ENCODE data around the gene BAIAP2. TPM values are rescaled to one million over a fixed set of nuclear protein-coding genes. Genes with fewer than 3 reads are reported as not detected.
"Not testable (repeated sequence)": the region's sequence is repeated elsewhere in the genome, so short reads cannot be mapped to it uniquely, and the experiment has no call there.

The BAIAP2 gene
- total RNA-seq, 1 experiment from 2014 or later, result 67.0 TPM

- ChIA-PET CTCF (interaction anchor here (1.0 to 1.7 kb wide), 2 partner anchors 56 to 341 kb away, joined by 4 to 7 read pairs; no protein-coding TSS in a partner anchor), POLR2A (interaction anchor here (1.2 kb wide), 1 partner anchor 10 kb away, joined by 4 read pairs; no protein-coding TSS in a partner anchor)
- no peak for DNase-seq (ENCODE audit: unreplicated experiment)
- H3K4me3 Mint-ChIP-seq (ENCODE audit: unreplicated experiment), result no peak overlapping the region
- no peak for TF ChIP-seq CTCF (IDR thresholded peaks at IDR 0.05; ENCODE audit: unreplicated experiment)
- H3K9me3 Mint-ChIP-seq (ENCODE audit: unreplicated experiment), result no peaks in the 10 kb centered on the region
- intact Hi-C loops (cut with micrococcal nuclease), result no loop called here
- no peaks in the 10 kb centered on the region for H3K36me3 Mint-ChIP-seq (ENCODE audit: insufficient read depth, unreplicated experiment)
- H3K27ac Mint-ChIP-seq (ENCODE audit: low read depth, unreplicated experiment), result no peak overlapping the region
- H3K4me1 Mint-ChIP-seq (ENCODE audit: insufficient read depth, unreplicated experiment), result no peaks in the 10 kb centered on the region
- no TSS peak for BruUV-seq (replicated peaks)
- H3K27me3 Mint-ChIP-seq (ENCODE audit: insufficient read depth, unreplicated experiment), result peaks cover 1% of the 10 kb centered on the region
These were observed 109.5 kb downstream of the BAIAP2 start for GRCh38 chr17:81144423-81144781.

GRCh38 chr17:81146208-81146607 lies 111.3 kb downstream of the BAIAP2 start:
- H3K4me1 Mint-ChIP-seq (ENCODE audit: insufficient read depth, unreplicated experiment); H3K4me3 Mint-ChIP-seq (ENCODE audit: unreplicated experiment); DNase-seq (ENCODE audit: unreplicated experiment); H3K27ac Mint-ChIP-seq (ENCODE audit: low read depth, unreplicated experiment); H3K36me3 Mint-ChIP-seq (ENCODE audit: insufficient read depth, unreplicated experiment); BruUV-seq (replicated peaks); intact Hi-C loops (cut with micrococcal nuclease); POLR2A ChIA-PET; H3K9me3 Mint-ChIP-seq (ENCODE audit: unreplicated experiment): not testable (repeated sequence)
- peaks cover 15% of the 10 kb centered on the region for H3K27me3 Mint-ChIP-seq (ENCODE audit: insufficient read depth, unreplicated experiment)
- CTCF ChIA-PET, result interaction anchor here (0.7 kb wide), 1 partner anchor 54 kb away, joined by 3 read pairs; no protein-coding TSS in a partner anchor

DNA sequence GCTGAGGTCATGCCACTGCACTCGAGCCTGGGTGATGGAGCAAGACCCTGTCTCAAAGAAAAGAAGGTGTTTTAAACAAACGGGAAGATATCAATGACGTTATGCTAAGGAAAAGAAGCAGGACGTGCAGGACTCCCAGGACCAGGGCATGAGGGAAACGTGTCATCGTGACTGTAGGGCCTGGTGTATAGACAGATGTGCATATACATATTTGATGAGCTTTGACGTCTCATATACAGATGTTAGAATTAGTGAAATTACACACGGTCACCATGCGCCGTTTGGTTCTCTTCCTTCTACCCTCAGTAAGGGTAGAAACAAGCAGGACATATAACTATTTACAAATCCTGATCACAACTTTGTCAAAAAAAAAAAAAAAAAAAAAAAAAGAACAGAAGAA lies 112.8 kb downstream of the BAIAP2 start:
- no TSS peak for BruUV-seq (replicated peaks)
- no peaks in the 10 kb centered on the region for H3K36me3 Mint-ChIP-seq (ENCODE audit: insufficient read depth, unreplicated experiment)
- no peak for TF ChIP-seq CTCF (IDR thresholded peaks at IDR 0.05; ENCODE audit: unreplicated experiment)
- CTCF ChIA-PET, result no interaction called here
- no peak overlapping the region for H3K4me3 Mint-ChIP-seq (ENCODE audit: unreplicated experiment)
- DNase-seq (ENCODE audit: unreplicated experiment), result no peak
- POLR2A ChIA-PET, result no interaction called here
- intact Hi-C loops (cut with micrococcal nuclease), result no loop called here
- H3K4me1 Mint-ChIP-seq (ENCODE audit: insufficient read depth, unreplicated experiment), result no peaks in the 10 kb centered on the region
- peaks cover 15% of the 10 kb centered on the region for H3K27me3 Mint-ChIP-seq (ENCODE audit: insufficient read depth, unreplicated experiment)
- no peak overlapping the region for H3K27ac Mint-ChIP-seq (ENCODE audit: low read depth, unreplicated experiment)
- H3K9me3 Mint-ChIP-seq (ENCODE audit: unreplicated experiment), result no peaks in the 10 kb centered on the region

GRCh38 chr17:81148571-81148970 lies 113.6 kb downstream of the BAIAP2 start:
- CTCF ChIA-PET, result no interaction called here
- H3K4me1 Mint-ChIP-seq (ENCODE audit: insufficient read depth, unreplicated experiment), result no peaks in the 10 kb centered on the region
- intact Hi-C loops (cut with micrococcal nuclease), result no loop called here
- POLR2A ChIA-PET, result interaction anchor here (0.7 kb wide), 1 partner anchor 367 kb away, joined by 3 read pairs; no protein-coding TSS in a partner anchor
- no peaks in the 10 kb centered on the region for H3K36me3 Mint-ChIP-seq (ENCODE audit: insufficient read depth, unreplicated experiment)
- no peaks in the 10 kb centered on the region for H3K9me3 Mint-ChIP-seq (ENCODE audit: unreplicated experiment)
- no peak for TF ChIP-seq CTCF (IDR thresholded peaks at IDR 0.05; ENCODE audit: unreplicated experiment)
- H3K4me3 Mint-ChIP-seq (ENCODE audit: unreplicated experiment), result no peak overlapping the region
- no TSS peak for BruUV-seq (replicated peaks)
- DNase-seq (ENCODE audit: unreplicated experiment), result no peak
- H3K27me3 Mint-ChIP-seq (ENCODE audit: insufficient read depth, unreplicated experiment), result peaks cover 15% of the 10 kb centered on the region
- no peak overlapping the region for H3K27ac Mint-ChIP-seq (ENCODE audit: low read depth, unreplicated experiment)

DNA sequence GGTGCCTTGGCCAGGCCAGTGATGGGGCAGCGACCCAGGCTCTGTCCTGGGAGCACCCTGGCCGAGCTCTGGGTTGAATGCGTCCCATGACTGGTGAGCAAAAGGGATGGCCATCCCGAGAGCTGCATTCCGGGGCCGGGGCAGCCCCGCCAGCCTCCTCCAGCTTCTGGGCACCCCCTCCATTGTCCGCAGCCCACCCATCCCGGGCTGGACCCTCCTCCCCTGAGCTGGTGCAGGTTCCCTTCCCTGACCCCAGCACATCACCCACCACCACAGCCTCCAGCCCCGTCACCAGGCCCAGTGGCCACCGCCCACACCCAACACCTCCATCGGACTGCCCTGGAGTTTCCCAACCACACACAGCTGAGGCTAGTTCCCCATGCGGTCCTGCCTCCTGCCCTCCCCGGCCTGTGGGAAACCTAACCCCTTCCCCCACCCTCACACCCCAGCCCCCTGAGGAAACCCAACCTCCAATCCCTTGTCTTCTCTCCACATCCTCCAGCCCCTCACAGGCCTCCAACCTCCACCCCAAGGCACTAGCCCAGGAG lies 114.1 kb downstream of the BAIAP2 start:
- Mint-ChIP-seq H3K9me3 (ENCODE audit: unreplicated experiment) (no peaks in the 10 kb centered on the region), H3K4me3 (ENCODE audit: unreplicated experiment) (no peak overlapping the region), H3K4me1 (ENCODE audit: insufficient read depth, unreplicated experiment) (no peaks in the 10 kb centered on the region), H3K27ac (ENCODE audit: low read depth, unreplicated experiment) (no peak overlapping the region), H3K36me3 (ENCODE audit: insufficient read depth, unreplicated experiment) (no peaks in the 10 kb centered on the region), H3K27me3 (ENCODE audit: insufficient read depth, unreplicated experiment) (peaks cover 15% of the 10 kb centered on the region)
- no peak for TF ChIP-seq CTCF (IDR thresholded peaks at IDR 0.05; ENCODE audit: unreplicated experiment)
- POLR2A ChIA-PET, result interaction anchor here (0.7 kb wide), 1 partner anchor 367 kb away, joined by 3 read pairs; no protein-coding TSS in a partner anchor
- no TSS peak for BruUV-seq (replicated peaks)
- no peak for DNase-seq (ENCODE audit: unreplicated experiment)
- CTCF ChIA-PET, result no interaction called here
- intact Hi-C loops (cut with micrococcal nuclease), result no loop called here

All from MCF 10A (cell line).